Loucy (cell line): ENCODE data around the gene SELENOO.

Source experiments
- H2AFZ ChIP-seq: fragments of 200-600 bp; sonication (generic); 2 replicates; pipeline ENCODE4 v1.6.0; 2016; ENCODE audit warnings: antibody characterized with exemption, mild to moderate bottlenecking, low read length, moderate library complexity
- H3F3A ChIP-seq: fragments of 200-600 bp; 2 replicates; pipeline ENCODE4 v1.6.0; 2016; ENCODE audit warnings: antibody characterized with exemption, low read depth, mild to moderate bottlenecking
- H3K27me3 ChIP-seq: fragments of 200-600 bp; sonication (generic); 2 replicates; pipeline ENCODE4 v1.6.1; 2014; ENCODE audit warnings: low read length, mild to moderate bottlenecking; ENCODE audit not compliant: insufficient read depth, poor library complexity, severe bottlenecking
- H3K36me3 ChIP-seq: fragments of 200-600 bp; sonication (generic); 2 replicates; pipeline ENCODE4 v1.6.1; 2016; ENCODE audit warnings: low read length; ENCODE audit not compliant: insufficient read depth
- H3K4me1 ChIP-seq: fragments of 200-600 bp; sonication (generic); 2 replicates; pipeline ENCODE4 v1.5.1; 2014; ENCODE audit warnings: low read length, mild to moderate bottlenecking; ENCODE audit not compliant: insufficient read depth, poor library complexity, severe bottlenecking
- H3K4me2 ChIP-seq: fragments of 200-600 bp; sonication (generic); 2 replicates; pipeline ENCODE4 v1.6.0; 2014; ENCODE audit warnings: antibody characterized with exemption, low read length, low read depth, mild to moderate bottlenecking; ENCODE audit not compliant: poor library complexity, severe bottlenecking
- H3K4me3 ChIP-seq: fragments of 200-600 bp; sonication (generic); 2 replicates; pipeline ENCODE4 v1.5.1; 2014; ENCODE audit warnings: low read length, mild to moderate bottlenecking, mixed read lengths; ENCODE audit not compliant: poor library complexity, severe bottlenecking
- H3K79me2 ChIP-seq: fragments of 200-600 bp; sonication (generic); 2 replicates; pipeline ENCODE4 v1.6.1; 2014; ENCODE audit warnings: low read length; ENCODE audit not compliant: insufficient read depth
- H3K9ac ChIP-seq: fragments of 200-600 bp; sonication (generic); 2 replicates; pipeline ENCODE4 v1.6.0; 2014; ENCODE audit warnings: mild to moderate bottlenecking, low read depth, low read length, moderate library complexity; ENCODE audit not compliant: poor library complexity, severe bottlenecking
- H3K9me2 ChIP-seq: fragments of 200-600 bp; sonication (generic); replicated peaks from 2 replicates; pipeline ENCODE4 v1.6.1; 2016; ENCODE audit warnings: low read depth, low read length, mixed read lengths
- H3K9me3 ChIP-seq: fragments of 200-600 bp; sonication (generic); 2 replicates; pipeline ENCODE4 v1.6.1; 2014; ENCODE audit warnings: mild to moderate bottlenecking, antibody characterized with exemption, low read length, low read depth; ENCODE audit not compliant: insufficient read depth
- H4K20me1 ChIP-seq: fragments of 200-600 bp; sonication (generic); 2 replicates; pipeline ENCODE4 v1.6.0; 2014; ENCODE audit warnings: antibody characterized with exemption, low read length, mild to moderate bottlenecking; ENCODE audit not compliant: insufficient read depth, poor library complexity, severe bottlenecking
- CTCF ChIP-seq: fragments of 200-600 bp; sonication (generic); conservative IDR thresholded peaks from 2 replicates; pipeline ENCODE4 v1.5.1; 2014; ENCODE audit warnings: mild to moderate bottlenecking, antibody characterized with exemption, low read length
- EZH2phosphoT487 ChIP-seq: fragments of 200-600 bp; IDR thresholded peaks from 2 replicates; pipeline ENCODE4 v1.6.1; 2018; ENCODE audit warnings: antibody characterized with exemption, mild to moderate bottlenecking, moderate library complexity, borderline replicate concordance

Gene SELENOO

DNA sequence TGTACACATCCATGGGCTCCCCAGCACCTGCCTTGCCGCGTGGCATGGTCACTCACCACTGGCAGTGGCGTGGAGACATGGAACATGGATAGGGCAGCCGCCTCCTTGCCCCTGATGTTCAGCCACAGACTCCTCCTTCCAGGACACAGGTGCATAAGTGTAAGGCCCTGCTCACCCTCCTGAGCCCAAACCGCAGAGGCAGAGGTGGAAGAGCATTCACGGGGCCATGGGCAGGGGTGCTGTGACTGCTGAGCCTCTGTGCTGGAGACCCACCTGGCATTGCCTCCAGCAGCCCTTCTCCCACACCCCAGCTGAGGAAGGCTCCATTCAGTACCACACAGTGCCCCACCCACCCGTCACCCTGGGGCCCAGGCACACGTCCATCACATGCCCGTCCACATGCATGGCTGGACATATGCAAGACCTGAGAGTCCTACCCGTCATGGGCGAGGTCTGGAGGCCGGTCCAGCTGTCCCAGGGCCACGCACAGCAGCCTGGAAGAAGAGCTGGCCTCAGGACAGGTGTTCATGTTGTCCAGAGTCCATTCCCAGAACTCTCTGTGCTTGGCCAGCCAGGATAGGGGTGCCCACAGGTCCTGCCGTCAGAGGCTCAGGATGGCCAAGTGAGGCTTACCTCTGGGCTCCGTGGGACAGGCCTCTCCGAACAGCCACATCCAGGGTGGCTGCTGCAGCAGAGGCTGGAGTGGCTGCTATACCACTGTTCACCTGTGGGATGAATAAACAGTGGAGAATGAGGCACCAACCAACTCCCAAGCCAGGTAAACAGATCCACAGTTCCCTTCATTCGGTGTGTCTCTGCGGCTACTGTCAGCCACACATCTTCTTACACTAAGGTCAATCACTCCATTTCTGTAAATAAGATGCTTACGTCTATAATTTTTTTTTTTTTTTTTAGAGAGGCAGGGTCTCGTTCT is 45.7 kb downstream of the SELENOO start:
- H3K36me3 ChIP-seq, result no peaks in the 10 kb centered on the region
- H3K9me3 ChIP-seq, result no peaks in the 10 kb centered on the region
- peak overlapping the region; percentile 80 for H3K9ac ChIP-seq
- H3K4me2 ChIP-seq, result peak overlapping the region; percentile 93
- H3K79me2 ChIP-seq, result peaks cover 56% of the 10 kb centered on the region
- H3F3A ChIP-seq, result no peaks in the 10 kb centered on the region
- H3K27me3 ChIP-seq, result no peaks in the 10 kb centered on the region
- no peaks in the 10 kb centered on the region for H3K9me2 ChIP-seq
- no peak overlapping the region for H2AFZ ChIP-seq
- TF ChIP-seq EZH2phosphoT487 (no peak), CTCF (no peak; the same call in 1 of the 2 replicates)
- peaks cover 38% of the 10 kb centered on the region for H4K20me1 ChIP-seq
- peak overlapping the region; percentile 93 for H3K4me3 ChIP-seq
- peaks cover 35% of the 10 kb centered on the region for H3K4me1 ChIP-seq

DNA sequence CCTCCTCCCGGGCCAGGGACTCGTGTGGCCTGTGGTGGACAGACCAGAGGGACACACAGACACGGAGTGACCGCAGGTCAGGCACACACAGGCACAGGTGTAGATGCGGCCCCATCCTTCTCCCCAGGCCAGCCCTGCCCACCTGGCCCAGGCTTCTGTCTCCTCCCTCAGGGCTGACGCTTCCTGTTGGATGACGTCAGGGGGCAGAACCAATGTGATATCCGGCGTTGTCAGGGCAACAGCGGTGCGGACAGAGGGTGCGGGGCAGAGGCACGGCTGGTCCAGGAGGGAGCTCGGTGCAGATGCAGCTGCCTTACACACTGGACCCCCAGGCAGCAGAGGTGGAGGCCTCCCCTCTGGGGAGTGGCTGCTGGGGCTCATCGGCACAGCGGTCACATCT is 46.9 kb downstream of the SELENOO start:
- no peak overlapping the region for H3K9ac ChIP-seq
- peaks cover 31% of the 10 kb centered on the region for H4K20me1 ChIP-seq
- H3K4me1 ChIP-seq, result peaks cover 31% of the 10 kb centered on the region
- H3K36me3 ChIP-seq, result no peaks in the 10 kb centered on the region
- no peak overlapping the region for H3K4me2 ChIP-seq
- H3K9me2 ChIP-seq, result no peaks in the 10 kb centered on the region
- H2AFZ ChIP-seq, result no peak overlapping the region
- no peaks in the 10 kb centered on the region for H3K27me3 ChIP-seq
- H3K9me3 ChIP-seq, result no peaks in the 10 kb centered on the region
- H3K4me3 ChIP-seq, result no peak overlapping the region
- peaks cover 46% of the 10 kb centered on the region for H3K79me2 ChIP-seq
- TF ChIP-seq CTCF (no peak), EZH2phosphoT487 (no peak)
- no peaks in the 10 kb centered on the region for H3F3A ChIP-seq

DNA sequence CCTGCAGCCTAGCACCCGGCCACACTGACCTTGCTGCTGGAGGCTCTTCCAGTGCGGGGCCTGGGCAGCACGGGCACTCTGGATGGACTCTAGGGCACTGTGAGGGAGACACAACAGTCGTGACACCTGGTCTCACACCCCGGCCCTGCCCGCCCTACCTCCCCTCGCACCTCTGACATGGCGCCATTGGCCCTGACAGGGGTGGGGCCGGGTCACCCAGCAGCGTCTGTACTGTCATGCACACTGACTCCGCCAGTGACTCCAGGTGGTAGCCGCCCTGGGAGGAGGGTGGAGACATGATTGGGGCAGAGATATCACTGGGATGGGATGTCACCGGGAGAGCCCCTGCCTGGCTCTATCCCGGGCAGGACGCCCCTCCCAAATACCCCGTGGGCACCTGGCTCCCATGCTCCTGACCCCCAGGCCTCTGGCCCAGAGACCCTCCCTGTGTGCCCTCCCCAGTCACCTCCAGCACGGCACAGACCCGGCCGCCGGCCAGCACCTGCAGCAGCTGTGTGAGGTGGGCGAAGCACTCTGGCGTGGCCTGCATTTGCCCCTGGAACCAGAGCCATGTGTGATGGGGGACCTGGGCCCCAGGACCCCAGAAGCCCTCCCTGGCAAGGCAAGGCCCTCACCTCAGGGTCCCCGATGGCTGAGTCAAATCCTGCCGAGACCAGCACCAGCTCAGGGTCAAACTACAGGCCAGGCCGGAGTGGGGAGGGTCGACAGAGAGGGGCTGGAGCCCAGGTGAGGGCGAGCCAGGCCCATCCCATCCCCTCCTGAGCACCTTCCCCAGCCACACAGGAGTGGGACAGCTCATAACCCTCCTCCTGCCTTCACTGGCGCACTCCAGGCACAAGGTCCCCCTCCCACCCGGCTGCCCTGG is 47.6 kb downstream of the SELENOO start:
- Histone ChIP-seq H3K9ac (no peak overlapping the region), H3K79me2 (peaks cover 39% of the 10 kb centered on the region), H4K20me1 (peaks cover 31% of the 10 kb centered on the region), H3K36me3 (no peaks in the 10 kb centered on the region), H3K4me2 (no peak overlapping the region), H3K4me3 (no peak overlapping the region), H3K9me3 (no peaks in the 10 kb centered on the region), H2AFZ (no peak overlapping the region), H3K4me1 (peaks cover 31% of the 10 kb centered on the region), H3K9me2 (no peaks in the 10 kb centered on the region), H3K27me3 (no peaks in the 10 kb centered on the region), H3F3A (no peaks in the 10 kb centered on the region)
- no peak for TF ChIP-seq CTCF
- no peak for TF ChIP-seq EZH2phosphoT487
